HUES6 (cell line): ENCODE measurements around the gene FBXO2.

ENCODE experiments used
- H3K27ac ChIP-seq: 2 replicates; pipeline ENCODE4 v1.7.0; 2013; ENCODE audit warnings: low read depth, mild to moderate bottlenecking, low read length, inconsistent platforms
- H3K27me3 ChIP-seq: 2 replicates; pipeline ENCODE4 v1.6.1; 2013; ENCODE audit warnings: low read length; ENCODE audit not compliant: control insufficient read depth, insufficient read depth
- H3K36me3 ChIP-seq: 2 replicates; pipeline ENCODE4 v1.6.1; 2013; ENCODE audit warnings: low read length; ENCODE audit not compliant: control insufficient read depth, insufficient read depth
- H3K4me1 ChIP-seq: 2 replicates; pipeline ENCODE4 v1.6.1; 2013; ENCODE audit warnings: low read length; ENCODE audit not compliant: control insufficient read depth, insufficient read depth
- H3K4me3 ChIP-seq: 2 replicates; pipeline ENCODE4 v1.5.1; 2013; ENCODE audit warnings: low read depth, low read length
- H3K9ac ChIP-seq: one replicate; pipeline ENCODE4 v1.6.1; 2013; ENCODE audit warnings: mild to moderate bottlenecking, low read length
- H3K9me3 ChIP-seq: 2 replicates; pipeline ENCODE4 v1.6.1; 2013; ENCODE audit warnings: low read depth, low read length; ENCODE audit not compliant: control insufficient read depth, insufficient read depth

Gene FBXO2, protein sequence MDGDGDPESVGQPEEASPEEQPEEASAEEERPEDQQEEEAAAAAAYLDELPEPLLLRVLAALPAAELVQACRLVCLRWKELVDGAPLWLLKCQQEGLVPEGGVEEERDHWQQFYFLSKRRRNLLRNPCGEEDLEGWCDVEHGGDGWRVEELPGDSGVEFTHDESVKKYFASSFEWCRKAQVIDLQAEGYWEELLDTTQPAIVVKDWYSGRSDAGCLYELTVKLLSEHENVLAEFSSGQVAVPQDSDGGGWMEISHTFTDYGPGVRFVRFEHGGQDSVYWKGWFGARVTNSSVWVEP

DNA sequence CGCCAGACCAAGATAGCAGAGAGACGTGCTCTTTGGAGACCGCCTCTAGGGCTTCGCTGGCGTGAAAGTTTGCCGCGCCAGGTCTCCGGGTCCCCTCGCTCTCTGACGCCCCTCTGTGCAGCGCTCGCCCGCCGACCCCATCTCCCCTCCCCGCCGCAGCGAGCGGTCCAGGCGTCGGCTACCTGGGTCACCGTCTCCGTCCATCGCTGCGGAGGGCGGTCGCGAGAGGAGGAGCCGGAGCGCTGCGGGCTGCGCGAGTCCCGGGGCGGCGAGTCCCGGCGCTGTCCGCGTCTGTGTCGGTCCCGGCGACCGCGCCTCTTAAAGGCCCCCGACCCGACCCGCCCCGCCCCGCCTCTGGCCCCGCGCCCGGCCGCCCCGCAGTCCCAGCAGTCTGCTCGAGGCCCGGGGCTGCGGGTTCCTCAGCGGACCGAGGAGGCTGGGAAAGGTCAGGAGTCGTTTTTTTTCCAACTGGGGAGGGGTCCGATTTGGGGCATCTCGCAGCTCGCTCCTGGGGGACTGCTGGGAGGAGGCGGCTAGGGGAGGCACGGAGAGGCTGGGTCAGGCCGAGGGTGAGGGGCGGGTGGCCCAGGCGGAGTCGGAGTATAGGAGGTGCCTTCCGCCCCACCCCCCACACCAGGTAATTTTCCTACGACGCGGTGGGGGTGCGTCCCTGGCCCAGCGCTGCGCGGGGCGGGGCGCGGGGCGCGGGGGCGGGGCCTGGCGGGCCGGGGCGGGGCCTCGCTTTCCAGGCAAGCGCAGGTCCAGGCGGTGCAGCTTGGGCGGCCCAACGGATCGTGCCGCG lies at the start of gene FBXO2, which contains the start of gene FBXO44:
Gene FBXO2, minus strand, starts transcription at position 293 of the 802 bp plus-strand sequence. Its CDS starts 89 bp downstream, at position 204.
Gene FBXO44, plus strand, starts transcription at position 741 of the 802 bp plus-strand sequence. CDS start 959 bp downstream, outside the sequence.
- H3K27me3 ChIP-seq: peaks cover 50% of the 10 kb centered on the region
- H3K4me1 ChIP-seq: peaks cover 39% of the 10 kb centered on the region
- no peak within 1 kb of the TSS for H3K27ac ChIP-seq
- H3K4me3 ChIP-seq: peak within 1 kb of the TSS; percentile 83
- H3K9me3 ChIP-seq: no peaks in the 10 kb centered on the region
- peaks cover 21% of the 10 kb centered on the region for H3K36me3 ChIP-seq
- H3K9ac ChIP-seq: peak within 1 kb of the TSS; percentile 58

DNA sequence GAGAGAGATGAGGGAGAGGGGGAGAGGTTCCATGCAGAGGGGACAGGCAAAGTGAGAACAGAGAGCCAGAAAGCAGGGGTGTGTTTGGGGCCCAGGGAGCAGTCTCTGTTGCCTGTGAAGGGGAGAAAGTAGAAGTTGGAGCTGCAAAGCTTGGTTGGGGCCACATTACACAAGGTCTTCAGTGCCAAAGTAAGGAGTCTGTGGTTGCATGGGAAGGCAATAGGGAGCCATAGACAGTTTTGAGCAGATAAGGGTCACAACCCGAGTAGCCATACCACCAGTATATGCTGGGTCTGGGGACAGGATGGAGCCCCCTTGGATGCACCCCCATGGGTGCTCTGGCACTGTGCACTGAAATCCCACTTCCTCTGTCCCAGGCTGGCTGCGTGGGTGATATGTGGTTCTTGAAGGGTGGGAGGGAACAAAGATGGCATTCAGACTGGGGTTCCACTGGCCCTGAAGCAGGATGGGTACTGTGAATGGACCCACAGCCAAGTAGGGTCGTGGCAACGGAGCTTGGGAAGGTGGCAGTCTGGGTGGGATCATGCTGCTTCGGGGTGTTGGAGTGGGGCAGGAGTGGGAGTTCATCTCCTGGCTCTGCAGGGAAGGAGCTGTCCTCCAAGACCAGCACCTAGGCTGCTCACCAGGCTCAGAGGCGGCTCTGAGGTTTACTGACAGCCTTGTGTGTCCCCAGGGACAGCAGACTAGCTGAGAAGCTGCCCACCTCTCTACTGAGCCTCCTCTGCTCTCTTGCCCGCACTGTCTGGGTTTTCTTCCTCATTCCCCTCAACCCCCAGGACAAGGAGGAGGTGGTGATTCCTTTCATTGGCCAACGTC lies 49.3 kb upstream of the FBXO2 start:
- Histone ChIP-seq H3K27ac (no peak overlapping the region), H3K27me3 (no peaks in the 10 kb centered on the region), H3K36me3 (peaks cover 7% of the 10 kb centered on the region), H3K4me3 (no peak overlapping the region; the same call in 1 of the 2 replicates), H3K9ac (peak overlapping the region; percentile 46), H3K9me3 (no peaks in the 10 kb centered on the region), H3K4me1 (peaks cover 59% of the 10 kb centered on the region)

DNA sequence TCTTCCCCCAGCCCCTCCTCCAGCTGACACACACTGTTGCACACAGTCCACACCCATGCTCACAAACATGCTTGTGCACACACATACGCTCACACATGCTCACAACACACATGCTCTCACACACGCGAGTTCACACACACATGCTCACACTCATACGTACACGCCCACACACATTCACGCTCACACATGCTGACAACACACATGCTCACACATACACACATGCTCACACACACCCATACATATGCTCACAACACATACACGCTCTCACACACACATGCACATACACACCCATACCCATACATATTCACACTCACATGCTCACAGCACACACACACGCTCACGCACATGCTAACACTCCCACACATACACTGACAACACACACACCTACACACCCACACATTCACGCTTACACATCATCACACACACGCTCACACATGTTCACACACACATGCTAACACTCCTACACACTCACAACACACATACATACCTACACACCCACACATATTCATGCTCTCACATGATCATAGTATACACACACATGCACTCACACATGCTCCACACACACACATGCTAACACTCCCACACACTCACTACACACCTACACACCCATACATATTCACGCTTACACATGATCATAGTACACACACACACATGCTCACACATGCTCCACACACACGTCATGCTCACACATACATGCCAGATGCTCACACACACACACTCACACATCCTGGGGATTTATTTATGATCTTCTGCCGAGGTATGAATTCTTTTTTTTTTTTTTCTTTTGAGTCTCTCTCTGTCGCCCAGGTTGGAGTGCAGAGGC lies 48.0 kb upstream of the FBXO2 start:
- H3K27me3 ChIP-seq: no peaks in the 10 kb centered on the region
- H3K9me3 ChIP-seq: no peaks in the 10 kb centered on the region
- H3K4me3 ChIP-seq: no peak overlapping the region
- no peak overlapping the region for H3K9ac ChIP-seq
- peaks cover 7% of the 10 kb centered on the region for H3K36me3 ChIP-seq
- H3K27ac ChIP-seq: no peak overlapping the region
- peaks cover 57% of the 10 kb centered on the region for H3K4me1 ChIP-seq

DNA sequence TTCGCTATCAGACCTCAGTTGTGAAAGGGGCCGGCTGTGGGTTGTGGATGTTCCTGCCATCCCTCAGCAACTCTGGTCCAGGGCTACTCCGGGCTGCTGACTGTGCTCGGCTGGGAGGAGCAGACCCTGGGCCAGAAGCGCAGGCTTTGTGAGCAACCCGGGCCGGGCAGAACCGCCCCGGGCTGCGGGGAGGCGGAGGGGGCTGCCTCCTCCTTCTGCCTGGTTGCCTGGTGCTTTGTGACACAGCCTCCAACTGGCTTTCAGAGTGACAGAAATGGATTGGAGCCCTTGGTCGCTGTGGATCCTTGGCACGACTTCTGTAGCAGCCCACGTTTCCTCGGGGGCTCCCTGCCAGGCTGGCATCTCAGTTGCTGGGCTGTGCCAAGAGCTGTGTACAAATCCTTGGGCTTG lies 47.3 kb upstream of the FBXO2 start:
- Histone ChIP-seq H3K27me3 (no peaks in the 10 kb centered on the region), H3K27ac (no peak overlapping the region), H3K9ac (no peak overlapping the region), H3K9me3 (no peaks in the 10 kb centered on the region), H3K4me3 (no peak overlapping the region), H3K4me1 (peaks cover 57% of the 10 kb centered on the region), H3K36me3 (peaks cover 7% of the 10 kb centered on the region)

DNA sequence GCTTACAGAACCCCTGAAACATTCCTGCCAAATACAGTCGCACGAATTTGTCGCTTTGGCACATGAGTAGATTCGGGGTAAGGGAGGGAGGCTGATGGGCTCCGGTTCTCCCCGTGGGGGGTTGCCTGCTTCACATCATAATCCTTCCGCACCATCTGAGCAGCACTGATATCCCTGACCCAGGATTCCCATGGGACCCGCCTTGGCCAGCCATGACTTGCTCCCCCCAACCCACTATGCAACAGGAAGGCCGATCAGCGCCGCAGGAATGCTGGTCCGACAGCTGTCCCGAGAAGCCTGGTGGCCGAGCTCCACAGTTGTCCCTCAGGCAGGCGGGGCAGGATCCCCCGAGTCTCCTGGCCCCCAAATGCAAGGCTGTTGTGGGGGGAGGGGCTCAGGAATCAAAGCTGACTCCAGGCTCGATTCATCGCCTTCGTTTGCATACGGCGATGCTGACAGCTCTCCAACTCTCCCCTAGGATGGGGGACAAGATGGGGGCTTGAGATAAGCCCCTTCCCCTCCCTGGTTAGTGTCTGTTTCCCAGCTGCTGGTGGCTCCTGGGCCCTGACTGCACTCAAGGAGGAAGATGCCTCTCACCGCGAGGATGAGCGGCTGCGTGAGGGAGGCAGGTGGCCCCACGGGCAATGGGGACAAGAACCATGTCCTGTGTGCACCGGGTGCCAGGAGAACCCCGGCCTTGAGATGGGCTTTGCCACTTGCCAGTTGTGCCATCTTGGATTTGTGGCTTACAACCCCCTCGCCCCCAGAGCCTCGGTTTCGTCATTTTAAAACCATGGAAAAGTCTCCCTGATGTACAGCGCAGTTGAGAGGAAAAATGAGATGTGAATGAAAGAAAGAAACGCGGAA lies 46.6 kb upstream of the FBXO2 start:
- H3K4me1 ChIP-seq: peaks cover 52% of the 10 kb centered on the region
- no peaks in the 10 kb centered on the region for H3K9me3 ChIP-seq
- no peaks in the 10 kb centered on the region for H3K27me3 ChIP-seq
- H3K36me3 ChIP-seq: peaks cover 7% of the 10 kb centered on the region
- no peak overlapping the region for H3K4me3 ChIP-seq
- no peak overlapping the region for H3K27ac ChIP-seq
- no peak overlapping the region for H3K9ac ChIP-seq

DNA sequence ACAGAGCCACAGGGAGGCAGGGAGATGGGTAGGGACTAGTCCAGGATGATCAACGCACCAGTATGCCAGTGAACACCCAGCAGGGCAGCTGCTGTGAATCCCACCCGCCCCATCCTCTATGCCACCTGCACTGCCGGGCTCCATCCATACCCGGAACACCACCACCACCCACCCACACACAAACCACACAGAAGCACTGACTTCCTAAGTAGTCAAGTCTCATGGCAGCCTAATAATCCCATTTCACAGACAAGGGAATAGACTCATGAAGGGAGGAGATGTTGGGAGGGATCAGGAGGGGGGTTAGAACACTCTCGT lies 43.6 kb upstream of the FBXO2 start:
- H3K27ac ChIP-seq: no peak overlapping the region
- H3K36me3 ChIP-seq: peaks cover 7% of the 10 kb centered on the region
- H3K4me1 ChIP-seq: peaks cover 45% of the 10 kb centered on the region
- no peaks in the 10 kb centered on the region for H3K9me3 ChIP-seq
- no peak overlapping the region for H3K9ac ChIP-seq
- H3K27me3 ChIP-seq: peaks cover 10% of the 10 kb centered on the region; the same call in 1 of the 2 replicates
- H3K4me3 ChIP-seq: no peak overlapping the region

DNA sequence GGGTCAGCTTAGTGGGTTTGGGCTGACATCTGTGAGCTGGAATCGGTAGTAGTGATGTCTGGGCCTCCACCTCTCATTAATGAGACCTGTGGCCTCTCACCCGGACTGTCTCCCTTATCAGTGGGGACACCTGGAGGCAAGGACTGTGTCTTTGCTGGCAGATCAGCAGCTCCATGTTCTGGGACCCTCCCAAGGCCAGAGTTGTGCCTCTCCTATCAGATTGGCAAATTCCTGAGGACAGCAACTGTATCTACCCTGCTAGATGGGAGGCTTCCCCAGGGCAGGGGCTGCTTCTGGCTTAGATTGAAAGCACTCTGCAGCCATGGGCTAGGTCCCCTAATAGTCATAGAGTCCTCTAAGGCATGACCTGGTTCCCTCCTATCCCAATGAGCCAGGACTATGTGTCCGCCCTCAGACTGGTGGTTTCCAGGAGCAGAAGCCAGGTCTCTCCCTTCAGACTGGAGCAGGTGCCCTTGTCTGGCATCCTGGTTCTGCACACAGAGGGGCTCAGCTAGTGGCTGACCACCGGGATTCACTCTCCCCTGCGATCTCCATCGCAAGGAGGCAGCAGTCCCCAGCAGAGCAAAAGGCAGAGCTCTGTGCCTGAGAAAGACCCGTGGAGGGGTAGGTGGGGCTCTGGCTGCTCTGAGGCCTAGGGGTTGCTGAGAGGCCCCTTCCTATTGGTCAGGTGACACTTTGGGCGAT lies 43.1 kb upstream of the FBXO2 start:
- no peak overlapping the region for H3K9ac ChIP-seq
- H3K27me3 ChIP-seq: peaks cover 15% of the 10 kb centered on the region; the same call in 1 of the 2 replicates
- peaks cover 48% of the 10 kb centered on the region for H3K4me1 ChIP-seq
- no peak overlapping the region for H3K4me3 ChIP-seq
- H3K9me3 ChIP-seq: no peaks in the 10 kb centered on the region
- peaks cover 5% of the 10 kb centered on the region for H3K36me3 ChIP-seq
- H3K27ac ChIP-seq: no peak overlapping the region

DNA sequence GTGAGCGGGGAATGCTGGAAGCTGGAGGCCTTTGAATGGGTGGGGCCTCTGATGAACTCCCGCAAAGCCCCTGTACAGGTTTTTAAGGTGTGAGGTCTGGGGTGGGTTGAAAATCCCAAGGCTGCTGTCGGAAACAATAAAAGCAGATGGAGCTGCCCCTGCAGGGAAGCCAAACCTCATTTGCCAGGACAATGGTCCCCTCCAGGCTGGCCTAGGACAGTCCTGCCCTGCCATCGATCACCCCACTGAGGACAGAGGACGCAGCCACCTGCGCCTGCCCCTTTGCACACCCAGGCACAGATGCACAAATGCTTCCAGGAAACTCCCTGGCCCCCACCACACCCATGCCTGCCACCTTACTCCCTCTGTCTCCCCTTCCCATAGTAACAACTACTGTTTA lies 41.6 kb upstream of the FBXO2 start:
- Histone ChIP-seq H3K27me3 (peaks cover 21% of the 10 kb centered on the region; the same call in 1 of the 2 replicates), H3K27ac (no peak overlapping the region), H3K4me1 (peaks cover 36% of the 10 kb centered on the region), H3K9me3 (no peaks in the 10 kb centered on the region), H3K4me3 (no peak overlapping the region), H3K36me3 (no peaks in the 10 kb centered on the region), H3K9ac (no peak overlapping the region)

DNA sequence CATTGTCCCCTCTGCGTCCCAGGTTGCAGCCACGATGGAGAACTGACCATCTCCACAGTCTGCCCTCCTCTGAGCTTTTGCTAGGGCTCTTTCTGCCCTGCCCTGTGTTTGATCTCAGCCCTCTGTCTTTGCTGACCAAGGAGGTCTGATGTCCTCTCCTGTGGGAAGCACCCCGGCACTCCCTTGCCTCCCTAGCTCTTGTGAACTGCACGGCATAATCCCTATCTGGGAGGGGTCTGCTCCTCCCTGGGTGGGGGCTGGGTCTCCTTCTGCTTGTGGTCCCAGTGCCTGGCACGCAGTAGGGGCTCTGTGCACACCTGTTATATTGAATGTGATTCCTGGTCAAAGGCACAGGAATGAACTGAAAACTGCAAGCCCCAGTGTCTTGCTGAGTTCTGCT lies 39.7 kb upstream of the FBXO2 start:
- H3K4me3 ChIP-seq: no peak overlapping the region
- H3K9me3 ChIP-seq: no peaks in the 10 kb centered on the region
- H3K4me1 ChIP-seq: peaks cover 42% of the 10 kb centered on the region
- H3K36me3 ChIP-seq: no peaks in the 10 kb centered on the region
- H3K27ac ChIP-seq: no peak overlapping the region
- H3K27me3 ChIP-seq: peaks cover 21% of the 10 kb centered on the region; the same call in 1 of the 2 replicates
- peak overlapping the region; percentile 31 for H3K9ac ChIP-seq
